Activated CD8-positive, alpha-beta T cell treated with anti-CD3 and anti-CD28 coated beads for 36 hours (primary cell): ENCODE data around the gene IQSEC3. TPM values are rescaled to one million over a fixed set of nuclear protein-coding genes. Genes with fewer than 3 reads are reported as not detected.

Experiments used
- ATAC-seq: fragments of 200-7000 bp; cut with Tn5 transposase; one replicate; pipeline ENCODE4 v1.10.0; 2021; ENCODE audit warnings: mild to moderate bottlenecking, moderate library complexity
- CTCF ChIA-PET: fragments of 350-600 bp; sonication (Branson Sonifier 250); formaldehyde crosslinking; loops from one replicate; lab custom pipeline; 2021; ENCODE audit warnings: antibody characterized with exemption; lab: Charles Lee
- POLR2A ChIA-PET: fragments of 350-600 bp; sonication (Branson Sonifier 250); formaldehyde crosslinking; loops from one replicate; lab custom pipeline; 2021; ENCODE audit warnings: antibody characterized with exemption; lab: Charles Lee
- DNase-seq: peaks from one replicate; pipeline ENCODE4 v3.0.0-alpha.2; 2020
- H3K27ac Mint-ChIP-seq: one replicate; pipeline ENCODE4 v1.8.0; 2021; ENCODE audit warnings: mild to moderate bottlenecking, mixed read lengths
- H3K27me3 Mint-ChIP-seq: one replicate; pipeline ENCODE4 v1.8.0; 2021; ENCODE audit warnings: mixed read lengths
- H3K36me3 Mint-ChIP-seq: one replicate; pipeline ENCODE4 v1.8.0; 2021; ENCODE audit warnings: low read depth, mixed read lengths
- H3K4me1 Mint-ChIP-seq: one replicate; pipeline ENCODE4 v1.8.0; 2021; ENCODE audit warnings: low read depth, mixed read lengths
- H3K4me3 Mint-ChIP-seq: one replicate; pipeline ENCODE4 v1.8.0; 2021; ENCODE audit warnings: mild to moderate bottlenecking, moderate library complexity, mixed read lengths
- H3K9me3 Mint-ChIP-seq: one replicate; pipeline ENCODE4 v1.8.0; 2021; ENCODE audit warnings: mixed read lengths
- intact Hi-C: fragments of 100-400 bp; cut with micrococcal nuclease; formaldehyde crosslinking; loops from one replicate; pipeline ENCODE4 v1.10.0; 2022
- total RNA-seq, 2 experiments: library from RNA; stranded (reverse); gene quantifications; one replicate each; pipeline ENCODE4 v1.2.3, GENCODE V29; 2021
- TF ChIP-seq, protein P1 (sequence below): fragments of 200-600 bp; IDR thresholded peaks from one replicate; pipeline ENCODE4 v1.8.0; 2022; ENCODE audit warnings: antibody characterized with exemption, mild to moderate bottlenecking

IQSEC3 gene
- total RNA-seq, 2 experiments from 2014 or later: 2.5 to 2.7 TPM

GRCh38 chr12:188910-189621 is 122.5 kb downstream of the IQSEC3 start:
- H3K27me3 Mint-ChIP-seq: peaks cover 15% of the 10 kb centered on the region
- DNase-seq (peak; percentile 50), ATAC-seq (peak; percentile 95)
- ChIA-PET POLR2A (no interaction called here), CTCF (interaction anchor here (1.3 to 2.3 kb wide), 3 partner anchors 12 to 83 kb away, joined by 4 to 6 read pairs (median 4); no protein-coding TSS in a partner anchor)
- peaks cover 4% of the 10 kb centered on the region for H3K4me1 Mint-ChIP-seq
- intact Hi-C loops: no loop called here
- no peaks in the 10 kb centered on the region for H3K36me3 Mint-ChIP-seq
- H3K9me3 Mint-ChIP-seq: no peaks in the 10 kb centered on the region
- peak overlapping the region; percentile 41 for H3K4me3 Mint-ChIP-seq
- TF ChIP-seq, protein P1, sequence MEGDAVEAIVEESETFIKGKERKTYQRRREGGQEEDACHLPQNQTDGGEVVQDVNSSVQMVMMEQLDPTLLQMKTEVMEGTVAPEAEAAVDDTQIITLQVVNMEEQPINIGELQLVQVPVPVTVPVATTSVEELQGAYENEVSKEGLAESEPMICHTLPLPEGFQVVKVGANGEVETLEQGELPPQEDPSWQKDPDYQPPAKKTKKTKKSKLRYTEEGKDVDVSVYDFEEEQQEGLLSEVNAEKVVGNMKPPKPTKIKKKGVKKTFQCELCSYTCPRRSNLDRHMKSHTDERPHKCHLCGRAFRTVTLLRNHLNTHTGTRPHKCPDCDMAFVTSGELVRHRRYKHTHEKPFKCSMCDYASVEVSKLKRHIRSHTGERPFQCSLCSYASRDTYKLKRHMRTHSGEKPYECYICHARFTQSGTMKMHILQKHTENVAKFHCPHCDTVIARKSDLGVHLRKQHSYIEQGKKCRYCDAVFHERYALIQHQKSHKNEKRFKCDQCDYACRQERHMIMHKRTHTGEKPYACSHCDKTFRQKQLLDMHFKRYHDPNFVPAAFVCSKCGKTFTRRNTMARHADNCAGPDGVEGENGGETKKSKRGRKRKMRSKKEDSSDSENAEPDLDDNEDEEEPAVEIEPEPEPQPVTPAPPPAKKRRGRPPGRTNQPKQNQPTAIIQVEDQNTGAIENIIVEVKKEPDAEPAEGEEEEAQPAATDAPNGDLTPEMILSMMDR: peak; percentile 67
- no peak overlapping the region for H3K27ac Mint-ChIP-seq

- no peaks in the 10 kb centered on the region for H3K36me3 Mint-ChIP-seq
- ATAC-seq: no peak
- no peak overlapping the region for H3K27ac Mint-ChIP-seq
- TF ChIP-seq, protein P1: no peak
- DNase-seq: no peak
- H3K4me1 Mint-ChIP-seq: peaks cover 4% of the 10 kb centered on the region
- ChIA-PET CTCF (interaction anchor here (1.5 to 2.3 kb wide), 2 partner anchors 12 to 20 kb away, joined by 4 to 6 read pairs; no protein-coding TSS in a partner anchor), POLR2A (no interaction called here)
- intact Hi-C loops: no loop called here
- H3K9me3 Mint-ChIP-seq: no peaks in the 10 kb centered on the region
- no peak overlapping the region for H3K4me3 Mint-ChIP-seq
- peaks cover 15% of the 10 kb centered on the region for H3K27me3 Mint-ChIP-seq
Measured at GRCh38 chr12:189622-189962, 123.0 kb downstream of the IQSEC3 start.

DNA sequence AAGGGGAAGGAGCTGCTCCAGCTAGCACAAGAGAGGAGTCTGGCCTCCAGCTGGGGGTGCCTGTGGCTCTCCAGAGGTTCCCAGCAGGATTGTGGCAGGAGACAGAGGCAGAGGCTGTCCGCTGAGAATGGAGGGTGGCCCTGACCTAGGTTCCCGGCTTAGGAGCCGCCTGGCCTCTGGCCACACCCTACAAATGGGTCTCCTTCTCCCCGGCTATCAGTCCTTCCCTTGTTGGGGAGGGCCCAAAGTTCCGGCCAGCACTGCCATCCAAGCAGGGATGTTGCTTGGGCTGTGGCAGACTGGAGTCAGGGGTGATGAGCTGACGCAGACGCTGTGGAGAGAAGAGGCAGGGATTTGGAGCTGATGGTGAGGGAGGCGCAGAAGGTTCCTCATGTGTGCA is 124.3 kb downstream of the IQSEC3 start:
- Mint-ChIP-seq H3K4me1 (peaks cover 4% of the 10 kb centered on the region), H3K36me3 (no peaks in the 10 kb centered on the region), H3K9me3 (no peaks in the 10 kb centered on the region), H3K4me3 (no peak overlapping the region), H3K27ac (no peak overlapping the region), H3K27me3 (peaks cover 15% of the 10 kb centered on the region)
- ATAC-seq: no peak
- ChIA-PET CTCF (interaction anchor here (1.0 kb wide), 1 partner anchor 29 kb away, joined by 3 read pairs; no protein-coding TSS in a partner anchor), POLR2A (interaction anchor here (1.0 kb wide), 1 partner anchor 12 kb away, joined by 4 read pairs; no protein-coding TSS in a partner anchor)
- intact Hi-C loops: no loop called here
- TF ChIP-seq, protein P1: no peak
- DNase-seq: no peak

- Mint-ChIP-seq H3K4me3 (no peak overlapping the region), H3K36me3 (no peaks in the 10 kb centered on the region), H3K27ac (no peak overlapping the region), H3K9me3 (no peaks in the 10 kb centered on the region), H3K27me3 (peaks cover 15% of the 10 kb centered on the region), H3K4me1 (peaks cover 4% of the 10 kb centered on the region)
- TF ChIP-seq, protein P1: no peak
- ATAC-seq (no peak), DNase-seq (no peak)
- ChIA-PET CTCF (no interaction called here), POLR2A (no interaction called here)
- intact Hi-C loops: no loop called here
Measured at GRCh38 chr12:191541-191940, 125.0 kb downstream of the IQSEC3 start.

GRCh38 chr12:193261-193660 is 126.7 kb downstream of the IQSEC3 start:
- no peak for DNase-seq
- intact Hi-C loops: no loop called here
- TF ChIP-seq, protein P1: no peak
- ATAC-seq: no peak
- Mint-ChIP-seq H3K36me3 (no peaks in the 10 kb centered on the region), H3K4me3 (no peak overlapping the region), H3K27ac (no peak overlapping the region), H3K4me1 (peaks cover 4% of the 10 kb centered on the region), H3K27me3 (peaks cover 15% of the 10 kb centered on the region), H3K9me3 (no peaks in the 10 kb centered on the region)
- CTCF ChIA-PET: no interaction called here
- POLR2A ChIA-PET: no interaction called here
